HG03280 (cell line): ENCODE data around the gene PIK3R6.

ENCODE experiments used
- ATAC-seq: cut with Tn5 transposase; IDR thresholded peaks from one replicate; pipeline ENCODE4 v1.9.1; 2021; ENCODE audit warnings: mild to moderate bottlenecking, moderate library complexity; ENCODE audit not compliant: unreplicated experiment

PIK3R6 gene, protein sequence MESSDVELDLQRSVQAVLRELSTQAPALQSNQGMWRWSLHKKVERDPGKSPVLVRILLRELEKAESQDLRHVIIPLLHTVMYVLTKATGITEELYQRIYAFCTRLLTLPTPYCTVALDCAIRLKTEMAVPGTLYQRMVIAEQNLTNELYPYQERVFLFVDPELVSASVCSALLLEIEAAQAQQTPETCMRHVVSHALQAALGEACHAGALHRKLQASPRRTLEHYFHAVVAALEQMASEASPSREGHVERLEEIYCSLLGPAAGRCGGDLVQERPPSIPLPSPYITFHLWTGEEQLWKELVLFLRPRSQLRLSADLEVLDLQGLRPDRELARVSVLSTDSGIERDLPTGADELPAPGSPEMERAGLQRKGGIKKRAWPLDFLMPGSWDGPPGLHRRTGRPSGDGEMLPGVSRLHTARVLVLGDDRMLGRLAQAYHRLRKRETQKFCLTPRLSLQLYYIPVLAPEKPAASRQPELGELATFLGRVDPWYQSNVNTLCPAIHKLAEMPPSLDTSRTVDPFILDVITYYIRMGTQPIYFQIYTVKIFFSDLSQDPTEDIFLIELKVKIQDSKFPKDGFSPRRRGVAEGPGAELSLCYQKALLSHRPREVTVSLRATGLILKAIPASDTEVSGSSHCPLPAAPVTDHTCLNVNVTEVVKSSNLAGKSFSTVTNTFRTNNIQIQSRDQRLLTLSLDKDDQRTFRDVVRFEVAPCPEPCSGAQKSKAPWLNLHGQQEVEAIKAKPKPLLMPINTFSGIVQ

DNA sequence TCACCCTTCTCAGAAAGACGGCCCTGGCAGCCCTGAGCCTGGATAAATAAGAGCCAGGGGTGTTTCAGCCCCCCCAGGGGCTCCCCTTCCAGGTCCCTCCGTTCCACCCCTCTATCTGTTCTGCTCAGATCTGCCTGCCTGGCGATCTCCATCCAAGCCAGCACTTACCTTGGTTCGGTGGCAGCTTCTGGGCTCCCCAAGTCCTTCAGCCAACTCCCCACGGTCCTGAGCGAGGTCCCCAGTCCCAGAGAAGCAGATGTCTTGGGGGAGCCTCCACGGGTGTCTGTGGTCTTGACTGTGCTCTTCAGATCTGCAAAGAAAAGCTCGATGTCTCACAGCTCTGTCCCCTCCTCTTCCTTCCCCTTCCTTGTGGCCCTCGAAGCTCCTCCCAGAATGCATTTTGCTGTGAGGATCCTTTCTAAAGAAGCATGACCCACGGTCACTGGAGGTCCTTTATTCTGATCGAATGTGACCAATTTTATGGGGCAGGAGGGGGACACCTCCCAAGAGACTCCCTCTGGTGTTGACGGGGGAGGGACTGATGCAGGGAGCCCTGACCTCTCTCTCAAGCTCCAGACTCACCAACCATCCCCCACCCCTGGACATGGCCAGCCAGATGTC, at the start of gene PIK3R6:
Gene PIK3R6 (minus strand): TSS at position 314 of the 621 bp plus-strand sequence. CDS start 17,880 bp downstream, outside the sequence.
- no peak for ATAC-seq

DNA sequence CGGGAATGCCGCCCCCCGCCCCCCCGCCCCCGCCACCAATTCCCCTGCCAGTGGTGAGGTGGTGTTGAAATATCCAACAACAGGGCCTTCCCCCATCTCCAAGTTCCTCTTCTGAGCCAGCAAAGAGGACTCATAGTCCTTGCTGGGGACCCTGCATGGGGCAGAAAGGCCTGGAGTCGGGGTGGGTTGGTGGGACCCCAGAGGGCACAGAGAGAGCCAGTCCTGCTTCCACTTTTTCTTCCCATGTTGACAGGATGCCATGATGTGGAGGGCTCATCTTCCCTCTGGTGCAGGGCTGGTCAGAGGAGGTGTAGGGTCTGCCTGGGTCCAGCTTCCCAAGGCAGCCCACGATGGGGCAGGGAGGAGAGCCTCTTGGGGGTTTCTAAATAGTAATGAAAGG, 49.0 kb upstream of the PIK3R6 start:
- no peak for ATAC-seq

DNA sequence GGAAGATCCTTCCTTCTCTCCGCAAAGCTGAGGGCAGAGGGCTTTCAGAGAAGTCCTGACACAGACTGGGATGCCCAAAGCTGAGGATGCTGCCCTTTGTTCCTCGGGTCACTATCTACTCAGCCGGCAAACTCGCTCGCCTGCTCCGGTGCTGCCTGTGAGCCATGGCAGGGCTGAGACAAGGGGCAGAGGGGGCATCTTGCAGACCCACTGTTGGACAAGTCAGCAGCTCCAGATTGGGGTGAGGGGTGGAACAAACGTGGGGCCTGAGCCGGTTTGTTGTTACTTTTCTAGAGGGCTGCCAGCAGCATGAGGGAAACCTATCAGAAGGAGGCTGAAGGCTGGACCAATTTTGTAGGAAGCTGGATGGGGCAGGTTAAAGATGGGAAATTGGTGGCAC, 47.1 kb upstream of the PIK3R6 start:
- no peak for ATAC-seq

DNA sequence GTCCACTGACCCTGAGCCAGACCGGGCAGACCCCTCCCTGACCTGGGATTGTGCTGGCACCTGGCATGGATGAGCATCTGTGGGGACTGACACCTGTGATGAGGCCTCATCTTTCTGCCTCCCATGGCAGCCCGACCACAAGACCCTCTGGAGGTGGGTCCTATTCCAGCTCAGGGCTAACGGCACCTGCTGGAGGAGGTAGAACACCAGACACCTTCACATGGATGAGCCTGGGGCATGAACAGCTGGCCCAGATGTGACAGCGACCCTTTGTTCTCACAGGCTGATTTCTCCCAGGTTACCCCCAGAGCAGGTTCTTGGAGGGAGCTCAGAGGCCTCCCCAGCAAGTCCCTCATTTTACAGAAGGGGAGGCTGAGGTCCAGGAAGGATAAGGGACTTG, 46.4 kb upstream of the PIK3R6 start:
- ATAC-seq: no peak

DNA sequence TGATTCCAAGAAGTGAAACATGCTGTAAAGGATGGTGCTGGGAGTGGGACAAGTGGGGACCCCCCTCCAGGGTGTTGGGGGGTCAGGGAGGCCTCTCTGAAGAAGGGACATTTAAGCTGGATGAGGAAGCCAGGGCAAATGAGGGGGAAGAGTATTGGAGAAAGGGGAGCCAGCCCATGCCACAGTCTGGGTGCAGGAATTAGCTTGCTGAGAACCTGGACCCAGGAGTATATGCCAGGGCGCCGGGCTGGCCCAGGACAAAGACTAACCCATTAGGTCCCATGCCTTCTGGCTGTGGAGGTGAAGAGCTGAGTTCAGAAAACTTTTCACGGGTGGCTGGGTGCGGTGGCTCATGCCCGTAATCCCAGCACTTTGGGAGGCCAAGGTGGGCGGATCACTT, 45.6 kb upstream of the PIK3R6 start:
- ATAC-seq: no peak

DNA sequence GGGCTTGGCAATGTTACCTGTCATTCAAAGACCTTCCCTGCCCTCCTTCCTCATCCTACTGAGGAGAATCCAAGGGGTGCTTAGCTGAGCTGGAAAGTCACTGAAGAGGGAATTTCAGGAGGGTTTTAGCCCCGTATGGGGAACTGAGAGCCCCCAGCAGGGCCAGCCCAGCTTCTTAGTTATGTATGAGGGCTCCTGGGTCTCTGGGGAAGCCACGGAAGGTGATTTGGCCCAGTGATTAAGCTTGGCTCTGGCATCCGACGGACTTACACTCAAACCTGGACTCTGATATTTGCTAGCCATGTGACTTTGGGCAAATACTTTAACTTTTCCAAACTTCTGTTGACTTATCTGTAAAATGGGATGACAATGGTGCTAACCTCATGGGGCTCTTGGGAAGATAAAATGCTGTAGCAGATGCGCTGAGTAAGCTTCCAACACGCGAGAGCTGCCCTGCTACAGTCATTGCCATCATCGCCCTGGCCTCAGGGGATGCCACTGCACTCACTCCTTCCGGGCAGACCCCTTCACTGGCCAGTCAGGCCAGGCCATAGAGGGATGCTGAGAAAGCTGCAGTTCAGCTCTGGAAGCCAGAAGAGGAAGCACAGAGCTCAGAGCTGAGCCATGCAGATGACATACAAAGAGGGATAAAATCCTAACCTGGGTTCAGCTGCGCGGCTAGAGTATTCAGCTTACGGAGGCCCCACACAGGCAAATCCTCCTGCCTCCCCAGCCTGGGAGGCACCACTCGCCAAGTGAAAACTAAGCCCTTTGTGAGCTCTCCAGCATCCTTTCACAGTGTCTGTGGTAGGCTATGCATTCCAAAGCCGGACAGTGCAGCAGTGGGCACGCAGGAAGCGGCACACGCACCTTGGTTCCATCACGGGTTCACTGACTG, 44.9 kb upstream of the PIK3R6 start:
- ATAC-seq: no peak

DNA sequence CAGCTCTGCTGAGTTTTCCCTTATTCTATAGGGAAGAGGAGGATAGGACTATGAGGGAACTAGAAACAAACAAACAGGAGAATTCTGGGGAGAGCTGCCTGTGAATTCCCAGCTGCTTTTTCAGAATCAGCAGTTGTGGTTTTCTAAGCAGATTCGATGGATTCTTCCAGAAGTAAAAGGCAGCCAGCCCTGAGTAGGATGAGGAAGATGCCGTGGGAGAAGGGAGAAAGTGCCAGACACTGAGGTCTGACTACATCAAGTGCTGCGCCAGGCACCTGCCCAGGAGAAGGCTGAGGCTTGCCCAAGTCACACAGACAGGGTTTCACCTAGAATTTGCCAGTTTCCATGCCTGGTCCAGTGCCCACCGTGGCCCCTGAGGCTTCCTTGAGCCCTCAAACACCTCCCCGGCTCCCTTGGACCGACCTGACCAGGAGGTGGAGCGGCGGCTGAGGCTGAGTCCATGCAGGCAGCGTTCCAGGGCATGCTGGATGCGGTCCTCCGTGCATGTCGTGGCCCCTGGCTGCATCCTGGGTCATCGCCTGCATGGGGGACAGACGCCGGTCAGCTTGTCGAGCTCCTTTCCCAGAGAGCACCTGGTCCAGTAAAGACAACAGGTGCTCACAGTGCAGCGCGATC, 43.6 kb upstream of the PIK3R6 start:
- ATAC-seq: no peak

DNA sequence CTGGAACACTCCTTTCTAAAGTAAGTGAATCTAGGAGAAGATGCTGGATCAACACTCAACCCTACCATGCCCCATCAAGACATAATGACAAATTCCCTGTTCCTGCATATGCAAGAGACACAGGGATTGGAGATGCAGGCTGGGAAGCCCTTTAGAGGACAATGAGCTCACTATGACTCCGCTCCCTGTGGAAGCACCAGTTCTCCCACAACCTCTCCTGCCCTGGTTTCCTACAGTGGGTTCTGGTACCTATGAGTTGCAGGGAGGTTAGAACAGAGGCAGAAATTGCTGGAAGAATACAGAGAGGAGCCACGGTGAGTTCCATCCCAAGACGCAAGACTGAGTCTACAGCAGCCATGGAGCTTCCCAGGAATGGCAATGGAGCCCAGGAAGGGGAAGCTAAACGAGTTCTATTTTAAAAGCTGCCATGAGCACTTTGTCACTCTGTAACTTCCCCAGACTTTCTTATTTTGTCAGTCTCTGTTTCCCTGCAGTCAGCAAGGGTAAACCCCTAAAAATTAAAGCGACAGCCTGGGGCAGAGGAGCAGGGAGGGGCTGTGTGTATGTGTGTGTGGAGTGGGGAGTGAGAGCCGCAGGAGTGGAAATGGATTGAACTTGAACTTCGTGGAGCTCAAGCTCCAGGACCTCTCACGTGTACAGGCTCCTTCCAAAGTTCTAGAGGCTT, 42.3 kb upstream of the PIK3R6 start:
- no peak for ATAC-seq

DNA sequence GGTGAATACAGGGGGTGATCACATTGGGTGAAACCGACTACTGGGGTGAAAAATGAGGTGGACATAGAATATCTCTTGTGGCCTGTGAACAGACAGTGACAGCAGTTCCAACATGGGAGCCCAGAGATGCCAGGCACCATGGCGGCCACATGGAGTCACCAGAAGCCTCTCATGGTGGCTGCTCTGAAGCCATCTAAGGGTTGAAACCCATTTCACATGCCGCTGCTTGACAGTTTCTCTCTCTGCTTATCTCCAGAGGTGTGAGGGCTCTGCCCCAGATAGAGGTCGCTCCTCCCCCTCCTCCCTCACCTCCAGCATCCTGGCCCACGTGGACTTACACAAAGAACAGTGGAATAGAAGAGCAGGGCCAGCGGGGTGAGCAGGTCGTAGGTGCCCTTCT, 37.9 kb upstream of the PIK3R6 start:
- no peak for ATAC-seq

DNA sequence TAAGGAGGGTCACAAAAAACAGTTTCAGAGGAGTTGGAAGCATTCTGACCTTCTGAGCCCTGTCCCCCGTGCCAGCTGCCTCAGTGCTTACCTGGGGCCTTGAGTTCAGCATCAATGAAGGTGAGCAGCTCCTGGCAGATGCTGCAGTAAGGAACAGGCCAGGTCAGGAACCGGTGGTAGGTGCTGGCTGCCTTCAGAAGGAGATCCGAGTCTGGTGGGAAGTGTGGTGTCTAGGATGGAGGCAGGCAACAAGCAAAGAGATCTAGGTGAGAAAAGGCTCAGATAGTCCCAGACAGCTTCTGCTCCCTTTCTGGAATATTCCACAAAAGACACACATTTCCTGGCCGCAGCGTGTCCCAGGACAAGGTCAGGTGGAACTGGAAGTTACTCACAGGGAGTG, 37.2 kb upstream of the PIK3R6 start:
- ATAC-seq: no peak

DNA sequence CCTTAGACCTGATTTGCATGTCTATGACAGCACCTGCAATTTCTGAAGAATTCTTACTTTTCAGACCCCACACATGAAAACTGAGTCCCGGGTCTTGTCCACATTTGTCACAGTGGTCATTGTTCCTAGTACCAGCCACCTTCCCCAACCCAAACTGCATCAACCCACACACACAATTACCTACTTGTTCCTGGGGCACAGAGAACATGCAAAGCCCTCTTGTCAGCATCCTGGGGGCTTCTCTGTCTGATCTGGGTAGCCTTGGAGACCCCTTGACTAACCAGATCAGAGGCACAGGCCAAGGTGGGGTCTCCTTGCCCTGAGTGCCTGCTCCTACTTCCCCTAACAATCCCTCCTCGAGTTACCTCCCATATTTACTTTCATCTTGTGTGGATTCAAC, 36.7 kb upstream of the PIK3R6 start:
- ATAC-seq: no peak

DNA sequence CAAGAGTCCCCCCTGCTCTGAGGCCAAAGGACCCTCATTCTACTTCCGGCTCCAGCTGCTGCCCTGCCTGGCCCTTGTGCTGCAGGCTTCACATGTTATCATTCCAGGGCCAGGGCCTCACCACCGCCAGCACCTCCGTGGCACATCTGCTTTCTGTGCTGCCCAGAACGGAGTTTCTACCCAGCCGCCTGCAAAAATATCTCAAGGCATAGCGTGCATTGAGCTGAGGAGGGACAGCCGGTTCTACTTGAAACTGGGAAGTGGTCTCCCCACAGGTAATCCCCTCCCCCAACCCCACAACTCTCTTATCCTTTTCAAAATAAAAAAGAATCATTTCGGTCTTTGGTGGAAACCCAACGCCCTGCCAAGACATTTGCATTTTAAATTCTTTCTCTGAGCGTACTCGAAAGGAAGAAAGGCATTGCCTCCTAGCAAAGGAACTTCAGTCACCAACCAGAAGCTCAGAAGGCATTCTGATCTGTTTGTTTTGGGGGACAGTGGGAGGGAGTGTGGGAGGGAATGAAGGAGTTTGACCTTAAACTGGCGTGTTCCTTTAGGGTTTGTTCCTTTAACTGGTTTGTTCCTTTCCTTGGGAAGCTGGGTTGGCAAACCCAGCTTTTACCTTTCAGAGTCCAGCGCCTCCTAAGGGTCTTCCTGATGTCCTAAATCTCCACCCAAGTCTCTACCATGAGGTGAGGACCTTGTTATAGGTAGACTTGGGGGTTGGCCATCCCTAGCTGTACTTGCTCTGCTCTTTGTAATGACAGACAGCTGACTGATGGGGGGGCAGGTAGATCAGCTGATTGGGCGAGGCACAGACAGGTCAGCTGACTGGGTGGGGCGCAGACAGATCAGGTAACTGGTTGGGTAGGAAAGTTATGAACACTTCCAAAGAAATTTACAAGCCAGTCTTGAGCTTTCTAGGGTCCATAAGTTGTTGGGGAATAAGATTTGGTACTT, 33.4 kb upstream of the PIK3R6 start:
- no peak for ATAC-seq

DNA sequence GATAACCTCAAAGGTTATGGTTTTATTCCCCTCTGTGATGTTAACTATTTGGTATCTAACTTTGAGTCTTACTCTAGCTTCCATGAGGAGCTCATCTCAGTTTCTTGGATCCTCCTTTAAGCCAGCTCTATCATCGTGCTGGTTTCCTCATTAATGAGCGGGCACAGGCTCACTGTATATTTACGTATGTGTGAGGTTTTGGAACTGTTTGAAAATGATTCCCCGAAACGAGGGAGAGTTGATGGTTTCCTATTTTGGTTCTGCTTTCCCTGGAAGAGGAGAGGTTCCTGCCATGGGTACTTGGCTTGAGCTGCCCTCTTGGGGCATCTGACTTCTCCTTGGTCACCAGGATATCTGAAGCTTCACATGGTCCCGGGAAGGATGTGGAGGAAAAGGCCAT, 32.7 kb upstream of the PIK3R6 start:
- ATAC-seq: no peak

DNA sequence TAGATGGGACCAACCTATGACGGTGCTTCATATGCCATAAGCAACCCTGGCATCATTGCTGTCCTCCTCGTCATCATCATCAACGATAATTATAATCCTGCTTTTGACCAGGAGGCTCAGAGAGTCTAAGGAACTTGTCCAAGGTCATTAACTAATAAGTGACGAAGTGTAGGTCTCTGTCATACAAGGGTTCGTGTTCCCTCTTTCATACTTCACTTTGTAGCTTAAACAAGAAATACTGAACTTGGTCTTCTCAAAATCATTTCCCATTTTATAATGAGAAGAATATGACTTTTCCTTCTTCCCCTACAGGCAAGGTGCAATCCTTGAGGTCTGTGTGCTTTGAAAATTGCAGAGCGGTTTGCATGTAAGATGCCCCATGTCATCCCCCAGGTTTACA, 31.2 kb upstream of the PIK3R6 start:
- no peak for ATAC-seq

DNA sequence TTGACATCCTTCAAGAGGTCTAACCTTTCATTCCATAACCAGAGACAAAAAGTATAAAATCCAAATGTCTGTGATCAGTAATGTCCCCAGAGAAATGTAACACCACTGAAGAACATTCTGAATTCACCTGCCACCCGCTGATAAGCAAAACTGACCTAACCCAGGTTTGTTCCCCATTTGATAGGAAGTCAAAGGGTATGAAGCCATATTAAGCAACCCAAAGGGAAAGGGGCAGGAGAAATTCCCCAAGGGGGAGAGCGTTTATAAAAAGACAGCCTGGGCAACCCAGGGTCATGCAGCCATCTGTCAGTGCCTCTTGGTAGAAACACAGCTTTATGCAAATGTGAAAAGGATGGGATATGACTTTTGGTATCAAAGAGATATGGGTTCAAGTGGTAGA, 30.7 kb upstream of the PIK3R6 start:
- no peak for ATAC-seq

DNA sequence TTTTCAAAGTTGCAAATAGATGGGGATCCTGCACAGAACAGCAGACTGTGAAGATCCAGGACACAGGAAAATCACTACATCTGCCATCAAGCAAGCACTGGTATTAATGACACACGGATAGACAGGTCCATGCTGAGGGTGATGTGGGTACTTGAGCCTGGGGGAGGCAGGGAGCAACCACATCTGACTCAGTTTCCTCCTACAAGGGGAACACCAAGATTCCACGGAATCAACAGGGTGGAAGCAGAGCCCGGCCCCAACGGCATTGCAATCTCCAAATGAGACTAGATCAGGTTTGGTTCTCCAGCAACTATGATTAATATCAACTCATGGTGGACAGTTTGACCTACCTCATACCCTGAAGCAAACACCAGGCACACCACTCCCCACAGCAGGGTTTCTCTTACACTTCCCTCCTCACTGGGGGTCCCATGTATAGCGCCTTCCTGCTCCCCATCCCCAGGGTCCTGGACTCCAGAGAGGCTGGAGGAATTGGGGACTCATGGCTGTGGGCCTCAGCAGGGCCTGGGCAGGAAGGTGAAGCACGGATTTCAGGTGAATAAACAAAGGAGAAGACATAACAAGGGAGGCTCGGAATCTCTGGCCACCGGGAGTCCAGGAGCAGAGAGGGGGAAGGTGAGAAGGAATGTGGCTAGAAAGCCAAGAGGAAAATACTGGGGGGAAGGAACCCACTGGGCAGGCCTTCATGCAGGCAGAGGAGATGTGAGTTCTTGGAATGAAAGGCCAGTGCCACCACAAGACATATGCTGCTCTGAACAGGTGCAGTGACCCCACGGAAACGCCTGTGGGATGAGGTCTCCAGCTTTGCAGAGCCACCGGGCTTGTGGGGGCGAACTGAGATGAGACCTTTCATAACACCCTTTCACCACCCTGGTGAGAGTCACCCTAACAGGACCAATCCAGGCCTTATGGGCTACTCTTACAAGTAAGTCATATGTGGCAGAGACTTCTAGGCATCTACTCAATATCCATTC, 29.5 kb upstream of the PIK3R6 start:
- no peak for ATAC-seq

DNA sequence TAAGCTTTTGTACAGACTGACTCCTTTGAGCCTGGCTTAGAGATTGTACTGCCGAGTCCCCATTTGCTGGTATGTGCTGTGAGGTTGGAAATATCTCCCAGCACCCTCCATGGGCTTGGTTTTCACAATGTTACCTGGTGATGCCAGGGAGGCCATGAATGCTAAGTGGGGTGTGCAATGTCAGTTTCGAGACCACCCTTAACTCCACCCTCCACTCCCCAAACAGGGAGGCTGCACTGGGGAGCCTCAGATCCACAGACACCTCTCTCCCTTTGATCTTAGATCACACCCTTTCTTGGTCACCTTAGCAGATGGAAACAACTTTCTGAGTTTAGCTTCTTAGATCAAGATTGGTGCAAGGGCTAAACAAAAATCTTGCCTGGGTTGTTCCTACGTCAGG, 28.6 kb upstream of the PIK3R6 start:
- ATAC-seq: no peak
